Measurements from ENCODE around the gene ATP1A4. TPM values are rescaled to one million over a fixed set of nuclear protein-coding genes. Genes with fewer than 3 reads are reported as not detected.

The ATP1A4 gene
- total RNA-seq, 1 donor from 2014 or later = 0.43 TPM

DNA sequence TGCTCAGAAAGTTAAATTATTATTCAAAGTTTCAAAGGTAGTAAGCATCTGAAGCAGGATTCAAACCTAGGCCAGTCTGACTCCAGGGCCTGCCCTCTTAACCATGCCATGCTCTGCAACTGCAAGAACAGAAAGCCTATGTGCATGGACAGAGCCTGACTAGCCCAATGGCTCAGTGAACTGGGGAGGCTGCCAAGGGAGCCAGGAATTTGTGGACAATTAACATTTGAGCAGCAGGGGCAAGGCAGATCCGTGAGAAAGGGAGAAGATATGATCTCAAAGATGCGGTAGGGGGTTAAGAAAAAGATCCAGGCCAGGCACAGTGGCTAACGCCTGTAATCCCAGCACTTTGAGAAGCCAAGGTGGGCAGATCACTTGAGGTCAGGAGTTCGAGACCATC, 6.5 kb upstream of the ATP1A4 start:
- no peak for DNase-seq (ENCODE audit: low spot score)

DNA sequence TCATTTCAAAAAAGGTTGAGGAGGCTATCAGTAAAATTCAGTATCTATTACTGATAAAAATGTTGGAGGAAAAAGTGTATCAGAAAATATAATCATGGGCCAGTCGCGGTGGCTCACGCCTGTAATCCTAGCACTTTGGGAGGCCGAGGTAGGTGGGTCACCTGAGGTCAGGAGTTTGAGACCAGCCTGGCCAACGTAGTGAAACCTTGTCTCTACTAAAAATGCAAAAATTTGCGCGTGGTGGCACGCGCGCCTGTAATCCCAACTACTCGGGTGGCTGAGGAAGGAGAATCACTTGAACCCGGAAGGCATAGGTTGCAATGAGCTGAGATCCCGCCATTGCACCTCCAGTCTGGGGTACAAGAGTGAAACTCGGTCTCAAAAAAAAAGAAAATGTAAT, 5.3 kb upstream of the ATP1A4 start:
- no peak for DNase-seq (ENCODE audit: low spot score)

DNA sequence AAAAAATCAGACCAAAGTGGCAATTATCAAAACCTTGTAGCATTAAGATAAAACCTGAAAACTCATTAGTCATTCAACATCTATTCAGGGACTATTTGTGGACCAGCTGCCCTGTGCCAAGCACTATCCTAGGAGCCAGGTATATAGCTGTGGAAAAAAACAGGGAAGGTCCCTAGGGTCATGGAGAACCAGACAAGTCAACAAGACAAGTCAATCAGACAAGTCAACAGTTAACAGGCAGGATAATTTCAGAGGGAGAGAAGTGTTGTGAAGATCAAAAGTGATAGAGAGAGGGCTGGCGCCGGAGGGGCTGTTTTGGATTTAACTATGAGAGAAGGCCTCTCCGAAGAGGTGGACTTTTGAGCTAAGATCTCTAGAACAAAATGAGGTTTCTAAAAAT, 3.3 kb upstream of the ATP1A4 start:
- no peak for DNase-seq (ENCODE audit: low spot score)

DNA sequence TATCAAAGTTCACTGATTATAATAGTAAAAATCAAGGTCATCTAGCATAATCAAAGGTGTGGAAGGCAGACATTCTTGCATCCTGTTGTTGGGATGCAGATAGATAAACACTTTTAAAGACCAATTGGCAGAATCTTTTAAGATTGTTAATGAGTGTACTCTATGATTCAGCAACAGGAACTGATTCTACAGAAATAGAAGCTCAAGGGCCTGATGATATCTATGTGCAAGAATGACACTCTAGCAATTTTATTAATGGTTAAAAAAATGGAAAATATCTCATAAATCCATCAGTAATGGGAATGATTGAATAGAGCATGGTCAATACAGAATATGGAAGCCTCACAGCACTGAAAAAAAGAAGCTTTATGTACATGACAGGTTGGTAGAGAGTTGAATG, 2.2 kb upstream of the ATP1A4 start:
- no peak for DNase-seq (ENCODE audit: low spot score)

DNA sequence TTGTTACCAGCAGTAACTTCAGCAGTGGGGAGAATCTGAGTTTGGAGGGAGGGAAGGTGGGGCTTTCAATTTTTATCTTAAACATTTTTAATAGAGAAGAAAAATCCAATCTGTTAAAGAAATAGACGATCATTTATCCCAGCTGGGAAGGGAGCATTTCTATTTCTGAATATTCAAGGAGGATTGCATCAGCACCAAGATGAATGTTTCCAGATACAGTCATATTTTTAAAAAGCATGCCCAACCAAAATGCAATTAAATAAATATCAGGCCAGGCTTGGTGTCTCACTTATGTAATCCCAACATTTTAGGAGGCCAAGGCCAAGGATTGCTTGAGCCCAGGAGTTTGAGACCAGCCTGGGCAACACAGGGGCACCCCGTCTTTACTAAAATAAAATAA, 1.7 kb upstream of the ATP1A4 start:
- no peak for DNase-seq (ENCODE audit: low spot score)

DNA sequence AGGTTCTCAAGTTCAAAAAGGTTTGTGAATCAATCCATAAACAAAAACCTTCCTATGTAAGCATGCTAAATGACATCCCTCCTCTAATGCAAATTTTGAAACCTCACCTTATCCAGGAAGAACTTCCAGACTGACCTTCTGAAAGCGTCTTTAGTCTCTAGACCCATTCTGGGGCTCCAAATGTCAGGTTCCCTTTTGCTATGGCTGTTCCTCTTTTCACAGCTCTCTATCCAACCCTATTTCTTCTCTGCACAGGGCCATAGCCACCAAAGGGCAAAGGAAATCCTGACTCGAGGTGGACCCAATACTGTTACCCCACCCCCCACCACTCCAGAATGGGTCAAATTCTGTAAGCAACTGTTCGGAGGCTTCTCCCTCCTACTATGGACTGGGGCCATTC, 3.4 kb downstream of the ATP1A4 start:
- DNase-seq (ENCODE audit: low spot score) = no peak

GRCh38 chr1:160156361-160156760, 5.0 kb downstream of the ATP1A4 start:
- no peak for DNase-seq (ENCODE audit: low spot score)

GRCh38 chr1:160157174-160157573, 5.8 kb downstream of the ATP1A4 start:
- DNase-seq (ENCODE audit: low spot score) = no peak

GRCh38 chr1:160158031-160158430, 6.6 kb downstream of the ATP1A4 start:
- DNase-seq (ENCODE audit: low spot score) = no peak

DNA sequence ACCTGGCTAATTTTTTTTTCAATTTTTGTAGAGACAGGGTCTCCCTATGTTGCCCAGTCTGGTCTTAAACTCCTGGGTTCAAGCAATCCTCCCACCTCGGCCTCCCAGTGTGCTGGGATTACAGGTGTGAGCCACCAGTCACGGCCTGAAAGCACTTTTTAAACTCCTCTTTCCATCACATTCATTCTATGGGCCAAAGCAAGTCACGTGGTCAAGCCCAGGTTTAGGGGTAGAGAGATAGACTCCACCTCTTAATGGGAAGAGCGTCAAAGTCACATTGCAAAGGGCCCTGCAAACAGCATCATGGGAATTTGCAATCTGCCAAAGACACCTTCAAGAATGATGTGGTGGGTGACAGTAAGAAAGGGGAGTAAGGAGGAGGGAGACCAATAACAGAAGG, 7.1 kb downstream of the ATP1A4 start:
- no peak for DNase-seq (ENCODE audit: low spot score)

- DNase-seq (ENCODE audit: low spot score) = no peak
Observed at GRCh38 chr1:160159846-160160245, 8.4 kb downstream of the ATP1A4 start.

GRCh38 chr1:160161965-160162705, 10.7 kb downstream of the ATP1A4 start:
- no peak for DNase-seq (ENCODE audit: low spot score)

- DNase-seq (ENCODE audit: low spot score) = no peak
Observed at GRCh38 chr1:160162931-160163330, 11.5 kb downstream of the ATP1A4 start.

DNA sequence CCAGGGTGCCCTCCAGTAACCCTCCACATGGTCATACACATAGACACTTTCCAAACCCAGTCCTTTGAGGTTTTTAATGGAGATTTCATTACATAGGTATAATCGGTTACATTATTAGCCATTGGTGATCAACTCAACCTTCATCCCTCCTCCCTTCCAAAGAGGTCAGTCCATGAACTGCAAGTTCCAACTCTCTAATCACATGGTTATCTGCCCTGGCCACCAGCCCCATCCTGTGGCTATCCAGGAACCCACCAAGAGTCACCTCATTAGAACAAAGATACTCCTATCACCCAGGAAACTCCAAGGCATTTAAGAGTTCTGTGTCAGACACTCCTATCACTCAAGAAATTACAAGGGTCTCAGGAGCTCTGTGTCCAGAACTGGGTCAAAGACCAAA, 12.2 kb downstream of the ATP1A4 start:
- no peak for DNase-seq (ENCODE audit: low spot score)

GRCh38 chr1:160164121-160164520, 12.7 kb downstream of the ATP1A4 start:
- DNase-seq (ENCODE audit: low spot score) = no peak

DNA sequence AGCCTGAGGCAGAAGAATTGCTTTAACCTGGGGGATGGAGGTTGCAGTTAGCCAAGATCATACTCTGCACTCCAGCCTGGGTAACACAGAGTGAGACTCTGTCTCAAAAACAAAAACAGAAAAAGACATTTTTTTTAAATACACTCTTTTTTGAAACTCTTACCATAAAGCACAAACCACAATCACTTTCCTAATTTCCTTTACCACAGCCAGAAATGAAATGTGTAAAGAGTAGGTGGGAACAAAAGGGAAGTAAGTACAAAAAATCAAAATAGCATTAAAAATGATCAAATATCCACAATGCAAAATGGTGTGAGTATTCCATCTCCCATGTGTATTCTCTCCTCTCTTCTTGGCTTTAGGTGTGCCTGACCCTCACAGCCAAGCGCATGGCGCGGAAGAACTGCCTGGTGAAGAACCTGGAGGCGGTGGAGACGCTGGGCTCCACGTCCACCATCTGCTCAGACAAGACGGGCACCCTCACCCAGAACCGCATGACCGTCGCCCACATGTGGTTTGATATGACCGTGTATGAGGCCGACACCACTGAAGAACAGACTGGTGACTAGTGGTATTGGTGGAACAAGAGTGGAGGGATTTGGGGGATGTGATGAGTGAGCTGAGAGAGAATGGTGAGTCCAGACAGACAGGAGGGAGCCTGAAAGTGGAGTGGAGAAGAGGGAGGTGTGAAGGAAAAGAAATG, 14.9 kb downstream of the ATP1A4 start:
- no peak for DNase-seq (ENCODE audit: low spot score)

DNA sequence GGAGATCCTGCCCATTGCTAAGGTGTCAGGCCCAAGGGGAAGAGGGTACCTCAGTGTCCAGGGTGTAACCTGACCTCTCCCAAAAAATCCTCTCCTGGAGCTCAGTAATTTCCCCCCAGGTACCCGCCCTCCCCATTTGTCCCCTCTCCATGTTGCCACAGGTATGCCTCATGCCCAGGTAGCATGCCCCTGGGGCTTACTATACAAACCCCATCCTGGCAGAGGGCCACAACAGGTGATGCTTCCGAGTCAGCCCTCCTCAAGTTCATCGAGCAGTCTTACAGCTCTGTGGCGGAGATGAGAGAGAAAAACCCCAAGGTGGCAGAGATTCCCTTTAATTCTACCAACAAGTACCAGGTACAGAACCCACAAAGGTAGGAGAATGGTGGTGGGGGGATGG, 15.7 kb downstream of the ATP1A4 start:
- DNase-seq (ENCODE audit: low spot score) = no peak

DNA sequence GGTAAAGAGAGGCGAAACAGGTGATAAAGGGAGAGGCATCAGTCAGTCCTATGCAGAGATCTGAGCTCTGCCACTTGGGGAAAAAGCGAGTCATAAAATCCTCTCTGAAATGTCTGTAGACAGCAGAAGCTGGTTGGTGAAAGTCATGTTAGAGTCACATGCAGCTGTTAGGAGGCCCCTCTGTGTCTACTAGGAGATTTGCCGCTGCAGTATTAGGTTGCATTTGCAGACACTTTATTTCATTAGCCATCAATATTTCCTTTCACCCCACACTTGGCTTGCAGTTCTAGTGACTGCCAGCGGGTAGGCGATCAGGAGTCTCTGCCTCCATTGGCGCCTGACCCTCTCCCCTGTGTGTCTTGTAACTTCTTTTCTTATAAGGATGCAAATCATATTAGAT, 16.2 kb downstream of the ATP1A4 start:
- DNase-seq (ENCODE audit: low spot score) = no peak

DNA sequence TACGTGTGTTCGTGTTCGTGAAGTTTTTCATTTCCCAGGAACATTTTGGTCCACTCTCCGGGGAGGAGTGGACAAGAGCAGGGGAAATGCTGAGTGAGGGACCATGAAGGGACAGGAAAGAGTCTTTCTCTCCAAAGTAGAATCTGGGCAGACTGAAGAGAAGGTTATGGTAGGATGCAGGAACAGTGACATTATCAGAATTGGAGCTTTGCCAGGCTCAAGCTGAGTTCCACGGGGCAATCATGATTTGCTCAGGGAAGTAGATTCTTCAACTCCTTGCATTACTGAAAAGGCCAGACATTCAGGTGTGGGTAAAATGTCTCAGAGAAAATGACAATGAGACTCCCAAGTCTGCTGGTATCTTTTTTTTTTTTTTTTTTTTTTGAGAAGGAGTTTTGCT, 16.6 kb downstream of the ATP1A4 start:
- DNase-seq (ENCODE audit: low spot score) = no peak

DNA sequence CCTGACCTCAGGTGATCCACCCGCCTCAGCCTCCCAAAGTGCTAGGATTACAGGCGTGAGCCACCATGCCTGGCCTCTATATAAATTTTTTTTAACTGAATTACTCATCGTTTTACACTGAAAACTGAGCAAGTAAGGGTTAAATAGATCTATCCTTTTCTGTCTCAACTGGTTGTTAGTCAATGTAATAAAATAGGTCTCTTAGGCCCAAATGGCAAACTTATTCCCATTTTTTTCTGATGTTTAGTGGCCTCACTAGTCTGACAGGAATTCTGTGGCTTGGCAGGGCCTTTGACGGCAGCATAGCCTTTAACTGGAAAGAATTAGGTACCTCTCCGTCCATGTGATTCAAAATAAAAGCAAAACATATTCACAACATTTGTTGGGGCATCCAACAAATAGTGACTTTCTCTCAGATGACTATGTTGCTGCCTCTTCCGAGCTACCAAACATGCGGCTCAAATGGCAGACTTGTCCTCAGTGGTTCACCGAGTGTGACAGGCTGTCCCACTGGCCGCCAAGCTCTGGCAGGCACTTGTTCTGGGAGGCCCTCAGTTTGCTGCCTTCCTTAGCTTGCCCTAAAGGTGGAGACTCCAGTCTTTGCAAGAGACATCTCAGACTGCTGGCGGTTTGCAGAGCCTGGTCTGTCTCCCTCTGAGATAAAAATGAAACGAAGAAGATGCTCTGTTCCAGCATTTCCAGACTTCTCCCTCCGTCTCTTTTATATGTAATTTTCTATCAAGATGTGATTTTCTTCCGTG, 17.4 kb downstream of the ATP1A4 start:
- DNase-seq (ENCODE audit: low spot score) = no peak

DNA sequence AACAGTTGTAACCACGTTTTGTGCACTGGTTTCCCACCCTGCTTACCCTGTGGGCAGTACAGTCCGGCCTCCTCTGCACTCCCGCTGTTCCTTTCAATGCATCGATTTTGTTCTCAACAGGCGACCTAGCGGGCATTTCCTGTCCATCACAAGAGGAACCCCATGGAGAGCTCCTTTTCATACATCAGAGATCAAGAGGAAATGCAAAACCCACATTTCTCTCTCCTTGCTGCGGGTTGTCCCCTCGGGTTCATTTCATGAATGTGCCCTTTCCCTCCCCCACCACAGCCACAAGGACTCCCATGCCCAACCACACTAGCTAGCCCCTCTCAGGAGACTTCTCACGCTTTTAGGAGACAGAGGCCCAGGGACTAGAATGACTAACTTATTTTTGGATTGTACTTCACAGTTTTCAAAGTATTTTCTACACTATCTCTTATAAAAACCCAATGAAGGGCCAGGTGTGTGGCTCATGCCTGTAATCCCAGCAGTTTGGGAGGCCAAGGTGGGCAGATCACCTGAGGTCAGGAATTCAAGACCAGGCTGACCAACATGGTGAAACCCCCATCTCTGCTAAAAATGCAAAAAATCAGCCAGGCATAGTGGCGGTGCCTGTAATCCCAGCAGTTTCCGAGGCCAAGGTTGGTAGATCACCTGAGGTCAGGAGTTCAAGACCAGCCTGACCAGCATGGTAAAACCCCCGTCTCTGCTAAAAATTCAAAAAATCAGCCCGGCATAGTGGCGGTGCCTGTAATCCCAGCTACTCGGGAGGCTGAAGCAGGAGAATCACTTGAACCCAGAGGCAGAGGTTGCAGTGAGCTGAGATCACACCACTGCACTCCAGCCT, 18.4 kb downstream of the ATP1A4 start:
- no peak for DNase-seq (ENCODE audit: low spot score)

- no peak for DNase-seq (ENCODE audit: low spot score)
Observed at GRCh38 chr1:160171354-160171753, 20.0 kb downstream of the ATP1A4 start.

All from mucosa of gallbladder (tissue), 1 donor.